ENCODE measurements around the gene DSG2.

DNA sequence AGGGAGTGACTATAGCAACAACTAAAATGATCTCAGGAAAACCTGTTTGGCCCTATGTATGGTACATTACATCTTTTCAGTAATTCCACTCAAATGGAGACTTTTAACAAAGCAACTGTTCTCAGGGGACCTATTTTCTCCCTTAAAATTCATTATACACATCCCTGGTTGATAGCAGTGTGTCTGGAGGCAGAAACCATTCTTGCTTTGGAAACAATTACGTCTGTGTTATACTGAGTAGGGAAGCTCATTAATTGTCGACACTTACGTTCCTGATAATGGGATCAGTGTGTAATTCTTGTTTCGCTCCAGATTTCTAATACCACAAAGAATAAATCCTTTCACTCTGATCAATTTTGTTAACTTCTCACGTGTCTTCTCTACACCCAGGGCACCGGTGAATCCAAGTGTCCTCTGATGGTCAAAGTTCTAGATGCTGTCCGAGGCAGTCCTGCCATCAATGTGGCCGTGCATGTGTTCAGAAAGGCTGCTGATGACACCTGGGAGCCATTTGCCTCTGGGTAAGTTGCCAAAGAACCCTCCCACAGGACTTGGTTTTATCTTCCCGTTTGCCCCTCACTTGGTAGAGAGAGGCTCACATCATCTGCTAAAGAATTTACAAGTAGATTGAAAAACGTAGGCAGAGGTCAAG lies 94.7 kb downstream of the DSG2 start:
- TF ChIP-seq, protein P1, sequence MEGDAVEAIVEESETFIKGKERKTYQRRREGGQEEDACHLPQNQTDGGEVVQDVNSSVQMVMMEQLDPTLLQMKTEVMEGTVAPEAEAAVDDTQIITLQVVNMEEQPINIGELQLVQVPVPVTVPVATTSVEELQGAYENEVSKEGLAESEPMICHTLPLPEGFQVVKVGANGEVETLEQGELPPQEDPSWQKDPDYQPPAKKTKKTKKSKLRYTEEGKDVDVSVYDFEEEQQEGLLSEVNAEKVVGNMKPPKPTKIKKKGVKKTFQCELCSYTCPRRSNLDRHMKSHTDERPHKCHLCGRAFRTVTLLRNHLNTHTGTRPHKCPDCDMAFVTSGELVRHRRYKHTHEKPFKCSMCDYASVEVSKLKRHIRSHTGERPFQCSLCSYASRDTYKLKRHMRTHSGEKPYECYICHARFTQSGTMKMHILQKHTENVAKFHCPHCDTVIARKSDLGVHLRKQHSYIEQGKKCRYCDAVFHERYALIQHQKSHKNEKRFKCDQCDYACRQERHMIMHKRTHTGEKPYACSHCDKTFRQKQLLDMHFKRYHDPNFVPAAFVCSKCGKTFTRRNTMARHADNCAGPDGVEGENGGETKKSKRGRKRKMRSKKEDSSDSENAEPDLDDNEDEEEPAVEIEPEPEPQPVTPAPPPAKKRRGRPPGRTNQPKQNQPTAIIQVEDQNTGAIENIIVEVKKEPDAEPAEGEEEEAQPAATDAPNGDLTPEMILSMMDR (IDR thresholded peaks at IDR 0.05): no peak
- TF ChIP-seq POLR2AphosphoS5 (IDR thresholded peaks at IDR 0.05; ENCODE audit: low read depth, low read length) (no peak), SIN3A (IDR thresholded peaks at IDR 0.05; ENCODE audit: borderline replicate concordance, insufficient read depth, low read depth, low read length) (no peak), TCF7L2 (IDR thresholded peaks at IDR 0.05; ENCODE audit: low read depth, low read length) (no peak)
- TF ChIP-seq, protein P2, sequence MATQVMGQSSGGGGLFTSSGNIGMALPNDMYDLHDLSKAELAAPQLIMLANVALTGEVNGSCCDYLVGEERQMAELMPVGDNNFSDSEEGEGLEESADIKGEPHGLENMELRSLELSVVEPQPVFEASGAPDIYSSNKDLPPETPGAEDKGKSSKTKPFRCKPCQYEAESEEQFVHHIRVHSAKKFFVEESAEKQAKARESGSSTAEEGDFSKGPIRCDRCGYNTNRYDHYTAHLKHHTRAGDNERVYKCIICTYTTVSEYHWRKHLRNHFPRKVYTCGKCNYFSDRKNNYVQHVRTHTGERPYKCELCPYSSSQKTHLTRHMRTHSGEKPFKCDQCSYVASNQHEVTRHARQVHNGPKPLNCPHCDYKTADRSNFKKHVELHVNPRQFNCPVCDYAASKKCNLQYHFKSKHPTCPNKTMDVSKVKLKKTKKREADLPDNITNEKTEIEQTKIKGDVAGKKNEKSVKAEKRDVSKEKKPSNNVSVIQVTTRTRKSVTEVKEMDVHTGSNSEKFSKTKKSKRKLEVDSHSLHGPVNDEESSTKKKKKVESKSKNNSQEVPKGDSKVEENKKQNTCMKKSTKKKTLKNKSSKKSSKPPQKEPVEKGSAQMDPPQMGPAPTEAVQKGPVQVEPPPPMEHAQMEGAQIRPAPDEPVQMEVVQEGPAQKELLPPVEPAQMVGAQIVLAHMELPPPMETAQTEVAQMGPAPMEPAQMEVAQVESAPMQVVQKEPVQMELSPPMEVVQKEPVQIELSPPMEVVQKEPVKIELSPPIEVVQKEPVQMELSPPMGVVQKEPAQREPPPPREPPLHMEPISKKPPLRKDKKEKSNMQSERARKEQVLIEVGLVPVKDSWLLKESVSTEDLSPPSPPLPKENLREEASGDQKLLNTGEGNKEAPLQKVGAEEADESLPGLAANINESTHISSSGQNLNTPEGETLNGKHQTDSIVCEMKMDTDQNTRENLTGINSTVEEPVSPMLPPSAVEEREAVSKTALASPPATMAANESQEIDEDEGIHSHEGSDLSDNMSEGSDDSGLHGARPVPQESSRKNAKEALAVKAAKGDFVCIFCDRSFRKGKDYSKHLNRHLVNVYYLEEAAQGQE (IDR thresholded peaks at IDR 0.05; ENCODE audit: insufficient read depth in 1 of 2, low read depth in 2 of 2, low read length in 1 of 2): no peak

Data from Panc1 (cell line).